GM12874 (cell line): ENCODE results near the gene SAP30L.

Experiments used
- TF ChIP-seq, protein P1 (sequence below): IDR thresholded peaks from 2 replicates; pipeline ENCODE4 v1.5.1; 2011; ENCODE audit warnings: low read depth, mild to moderate bottlenecking, control low read depth, low read length, moderate library complexity; ENCODE audit not compliant: insufficient read depth

The SAP30L gene

DNA sequence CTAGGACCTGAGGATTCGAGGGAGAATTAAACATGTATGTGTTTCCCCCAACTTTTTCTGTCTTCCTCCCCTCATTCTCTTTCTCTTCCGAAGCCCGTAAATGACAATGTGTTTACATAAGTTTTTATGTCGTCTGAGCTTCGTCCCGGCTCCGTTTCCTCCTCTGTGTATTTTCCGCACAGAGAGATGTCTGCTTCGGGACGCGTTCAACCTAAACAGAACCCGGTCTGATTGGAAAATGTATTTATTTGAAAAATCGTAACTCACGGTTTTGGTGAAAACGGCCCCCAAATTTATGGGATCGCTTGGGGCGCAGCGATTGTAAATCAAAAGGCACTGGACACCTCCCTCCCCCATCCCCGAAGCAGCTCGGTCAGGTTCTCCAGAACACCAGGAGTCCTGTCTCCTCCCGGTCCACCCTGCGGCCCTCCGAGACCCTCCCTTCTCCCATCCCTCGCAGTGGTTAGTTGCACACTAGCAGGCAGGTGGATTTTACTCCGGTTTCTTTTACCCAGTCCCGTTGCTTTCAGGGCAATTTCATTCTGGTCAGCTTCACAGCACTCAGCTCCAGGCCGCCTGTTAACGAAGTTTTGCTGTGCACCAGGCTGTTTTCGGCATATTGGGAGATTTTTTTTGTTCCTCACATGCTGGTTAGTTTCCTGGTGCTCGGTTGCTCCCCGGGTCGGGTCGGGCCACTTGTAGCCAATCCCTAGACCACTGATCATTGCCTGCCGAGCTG lies 38.0 kb downstream of the SAP30L start:
- TF ChIP-seq, protein P1, sequence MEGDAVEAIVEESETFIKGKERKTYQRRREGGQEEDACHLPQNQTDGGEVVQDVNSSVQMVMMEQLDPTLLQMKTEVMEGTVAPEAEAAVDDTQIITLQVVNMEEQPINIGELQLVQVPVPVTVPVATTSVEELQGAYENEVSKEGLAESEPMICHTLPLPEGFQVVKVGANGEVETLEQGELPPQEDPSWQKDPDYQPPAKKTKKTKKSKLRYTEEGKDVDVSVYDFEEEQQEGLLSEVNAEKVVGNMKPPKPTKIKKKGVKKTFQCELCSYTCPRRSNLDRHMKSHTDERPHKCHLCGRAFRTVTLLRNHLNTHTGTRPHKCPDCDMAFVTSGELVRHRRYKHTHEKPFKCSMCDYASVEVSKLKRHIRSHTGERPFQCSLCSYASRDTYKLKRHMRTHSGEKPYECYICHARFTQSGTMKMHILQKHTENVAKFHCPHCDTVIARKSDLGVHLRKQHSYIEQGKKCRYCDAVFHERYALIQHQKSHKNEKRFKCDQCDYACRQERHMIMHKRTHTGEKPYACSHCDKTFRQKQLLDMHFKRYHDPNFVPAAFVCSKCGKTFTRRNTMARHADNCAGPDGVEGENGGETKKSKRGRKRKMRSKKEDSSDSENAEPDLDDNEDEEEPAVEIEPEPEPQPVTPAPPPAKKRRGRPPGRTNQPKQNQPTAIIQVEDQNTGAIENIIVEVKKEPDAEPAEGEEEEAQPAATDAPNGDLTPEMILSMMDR: no peak

DNA sequence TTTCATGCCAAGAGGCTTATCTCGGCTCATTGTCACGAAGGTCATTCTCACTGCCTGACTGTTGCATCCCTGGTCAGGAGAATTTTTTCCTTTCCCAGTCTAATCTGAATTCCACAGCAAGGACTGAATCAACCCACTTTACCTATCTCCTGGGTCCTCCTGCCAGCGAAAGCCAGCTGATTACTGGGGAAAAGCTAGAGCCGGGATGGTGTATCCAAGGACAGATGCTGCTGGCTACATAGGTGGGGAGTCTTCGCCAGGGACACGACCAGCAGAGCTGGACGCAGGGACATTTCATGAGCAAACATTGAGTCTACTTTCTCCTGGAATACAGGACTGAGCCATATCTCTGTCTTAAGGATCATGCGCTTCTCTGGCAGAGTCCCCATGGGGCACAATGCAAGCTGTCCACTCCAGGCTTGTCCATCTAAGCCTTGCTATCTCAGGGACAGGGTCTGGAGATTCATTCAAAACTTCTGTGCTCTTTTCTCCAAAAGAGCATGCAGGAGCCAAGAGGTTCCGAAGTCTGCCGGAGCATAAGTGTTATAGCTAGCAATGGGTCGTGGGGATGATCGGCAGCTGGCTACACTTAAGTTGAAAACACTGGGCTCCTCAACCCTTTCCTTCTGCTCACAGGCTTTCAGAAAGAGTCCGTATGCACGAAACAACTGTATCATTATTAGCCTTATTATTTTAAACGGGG lies 38.7 kb downstream of the SAP30L start:
- TF ChIP-seq, protein P1: no peak

DNA sequence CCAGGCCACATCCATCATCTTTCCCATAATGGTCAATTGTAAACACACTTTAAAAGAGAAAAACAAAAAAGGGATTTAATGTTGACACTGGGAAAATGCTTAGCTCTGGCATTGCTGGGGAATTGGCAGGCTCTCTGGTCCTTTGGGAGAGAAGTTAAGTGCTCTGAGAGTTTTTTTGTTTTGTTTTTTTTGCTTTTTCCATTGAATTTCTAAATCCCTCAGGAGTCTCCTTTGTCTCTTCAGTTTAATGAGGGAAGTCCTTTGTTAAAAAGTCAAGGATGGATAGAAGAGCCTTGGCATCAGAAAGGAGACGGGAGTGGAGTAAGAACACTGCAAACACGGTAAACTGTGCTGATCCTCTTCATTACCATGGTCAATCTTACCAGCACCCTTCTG lies 39.3 kb downstream of the SAP30L start:
- TF ChIP-seq, protein P1: no peak

DNA sequence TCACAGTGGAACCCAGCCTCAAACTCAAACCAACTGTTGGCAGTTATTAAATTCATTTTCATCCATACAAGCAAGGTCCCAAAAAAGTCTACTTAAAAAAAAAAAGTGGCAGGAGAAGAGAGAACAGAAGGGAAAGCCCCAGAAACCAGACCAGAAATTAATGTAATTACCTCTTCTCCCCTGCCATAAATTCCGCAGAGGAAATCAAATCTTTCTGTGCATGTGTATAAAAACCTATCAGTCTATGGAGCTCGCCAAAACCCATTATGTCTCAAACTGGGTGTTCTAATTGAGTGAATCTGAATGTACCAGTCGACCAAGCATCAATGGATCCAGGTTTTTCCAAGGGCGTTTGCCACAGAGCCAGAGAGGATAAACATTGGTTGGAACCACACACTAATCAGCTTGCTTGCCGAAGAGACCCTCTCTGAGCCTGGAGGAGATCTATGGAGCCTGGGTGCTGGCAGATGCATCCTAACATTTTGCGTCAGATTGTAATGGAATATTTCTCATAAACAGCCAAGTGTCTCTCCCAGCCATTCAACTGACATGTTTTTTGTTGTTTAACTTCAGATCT lies 40.1 kb downstream of the SAP30L start:
- TF ChIP-seq, protein P1: no peak

DNA sequence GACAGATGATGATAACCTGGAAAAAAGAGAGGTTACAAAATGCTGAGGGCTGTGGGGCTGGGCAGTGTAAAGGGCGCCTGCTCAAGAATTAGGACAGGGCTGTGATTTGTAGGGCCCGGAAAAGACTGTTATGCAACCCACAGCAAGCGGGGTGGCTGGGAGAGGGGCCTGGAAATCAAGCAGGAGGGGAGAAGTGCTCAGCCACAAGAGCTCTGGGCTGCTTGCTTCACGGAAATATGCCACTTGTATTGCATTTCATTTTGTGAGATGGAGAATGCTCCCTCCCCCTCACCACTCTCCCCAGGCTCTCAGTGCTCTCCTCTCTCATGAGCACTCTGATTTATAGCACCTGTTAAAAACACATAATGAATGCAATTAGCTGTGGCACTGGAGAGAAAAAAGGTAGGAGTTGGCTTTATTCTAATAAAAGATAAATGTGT lies 40.6 kb downstream of the SAP30L start:
- TF ChIP-seq, protein P1: no peak

DNA sequence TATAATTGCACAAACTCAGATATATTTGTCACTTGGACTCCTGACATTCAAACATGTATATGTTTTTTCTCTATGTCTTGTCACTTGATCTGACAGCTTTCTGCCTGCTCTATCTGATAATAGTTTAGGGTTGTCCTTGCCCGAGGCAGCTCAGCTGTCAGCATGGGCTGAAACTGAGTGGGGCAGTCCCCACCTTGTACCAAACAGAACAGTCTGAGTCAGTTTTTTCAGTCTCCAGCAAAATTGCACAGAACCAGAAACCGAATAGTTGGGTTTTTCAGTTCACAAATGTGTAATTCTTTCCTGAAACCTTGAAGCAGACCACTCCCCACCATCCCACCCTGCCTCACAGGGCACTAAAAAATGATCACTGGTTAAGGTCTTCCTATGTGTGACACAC lies 41.7 kb downstream of the SAP30L start:
- TF ChIP-seq, protein P1: no peak

DNA sequence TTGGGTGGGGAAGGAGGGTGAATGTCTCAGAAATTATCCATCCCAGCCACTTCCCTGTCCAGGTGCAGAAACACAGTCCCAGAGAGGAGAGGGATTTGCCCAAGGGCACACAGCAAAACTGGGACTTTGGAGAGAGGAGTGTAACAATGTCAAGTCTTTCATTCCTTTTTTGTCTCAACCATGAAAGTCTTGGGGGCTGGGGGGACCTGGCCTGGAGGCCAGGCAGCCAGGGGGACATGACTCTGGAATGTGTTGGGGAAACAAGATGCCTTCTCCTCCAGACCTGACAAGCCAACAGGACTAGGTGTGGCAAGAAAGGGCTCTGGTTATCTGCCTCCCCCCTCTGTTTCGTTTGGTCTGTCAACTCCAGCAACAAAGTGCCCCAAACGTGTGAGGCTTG lies 46.1 kb downstream of the SAP30L start:
- TF ChIP-seq, protein P1: no peak
